HEK293 (cell line): ENCODE results near the gene NUCB2.

Experiments used
- FEZF1 ChIP-seq: fragments of 450-650 bp; formaldehyde crosslinking; IDR thresholded peaks from 2 replicates; pipeline ENCODE4 v1.5.1; 2016; ENCODE audit warnings: missing biosample characterization, missing genetic modification characterization
- GFI1B ChIP-seq: fragments of 450-650 bp; formaldehyde crosslinking; IDR thresholded peaks from 2 replicates; pipeline ENCODE4 v1.5.1; 2016; ENCODE audit warnings: missing biosample characterization, missing genetic modification characterization
- GLI4 ChIP-seq: fragments of 450-650 bp; formaldehyde crosslinking; IDR thresholded peaks from 2 replicates; pipeline ENCODE4 v1.5.1; 2016; ENCODE audit warnings: missing biosample characterization, missing genetic modification characterization
- KLF7 ChIP-seq: fragments of 450-650 bp; formaldehyde crosslinking; IDR thresholded peaks from 2 replicates; pipeline ENCODE4 v1.5.1; 2016; ENCODE audit warnings: missing biosample characterization, missing genetic modification characterization, borderline replicate concordance
- KLF8 ChIP-seq: fragments of 450-650 bp; formaldehyde crosslinking; IDR thresholded peaks from 2 replicates; pipeline ENCODE4 v1.5.1; 2016; ENCODE audit warnings: missing biosample characterization, missing genetic modification characterization
- MEIS1 ChIP-seq: sonication (generic); formaldehyde crosslinking; IDR thresholded peaks from 2 replicates; pipeline ENCODE4 v1.8.1; 2022; ENCODE audit warnings: missing genetic modification reagents, mild to moderate bottlenecking, borderline replicate concordance
- MYNN ChIP-seq: fragments of 450-650 bp; formaldehyde crosslinking; IDR thresholded peaks from 2 replicates; pipeline ENCODE4 v1.5.1; 2016; ENCODE audit warnings: missing biosample characterization, missing genetic modification characterization, borderline replicate concordance
- OVOL3 ChIP-seq: fragments of 450-650 bp; formaldehyde crosslinking; IDR thresholded peaks from 2 replicates; pipeline ENCODE4 v1.5.1; 2016; ENCODE audit warnings: missing biosample characterization, missing genetic modification characterization
- SALL2 ChIP-seq: fragments of 450-650 bp; formaldehyde crosslinking; IDR thresholded peaks from 2 replicates; pipeline ENCODE4 v1.5.0; 2017; ENCODE audit warnings: missing biosample characterization, mild to moderate bottlenecking, missing genetic modification characterization, borderline replicate concordance
- SCRT1 ChIP-seq: fragments of 450-650 bp; formaldehyde crosslinking; IDR thresholded peaks from 2 replicates; pipeline ENCODE4 v1.5.1; 2016; ENCODE audit warnings: missing biosample characterization, missing genetic modification characterization, borderline replicate concordance
- SCRT2 ChIP-seq: fragments of 450-650 bp; formaldehyde crosslinking; IDR thresholded peaks from 2 replicates; pipeline ENCODE4 v1.5.1; 2016; ENCODE audit warnings: missing biosample characterization, missing genetic modification characterization
- TRIM28 ChIP-seq: IDR thresholded peaks from 2 replicates; pipeline ENCODE4 v1.6.1; 2011; ENCODE audit warnings: low read length, control low read depth, borderline replicate concordance
- YY1 ChIP-seq: fragments of 450-650 bp; formaldehyde crosslinking; IDR thresholded peaks from 2 replicates; pipeline ENCODE4 v1.5.1; 2018; ENCODE audit warnings: missing biosample characterization, missing genetic modification characterization
- ZBTB17 ChIP-seq: fragments of 450-650 bp; formaldehyde crosslinking; IDR thresholded peaks from 2 replicates; pipeline ENCODE4 v1.5.1; 2016; ENCODE audit warnings: missing biosample characterization, missing genetic modification characterization
- ZBTB20 ChIP-seq: fragments of 450-650 bp; formaldehyde crosslinking; IDR thresholded peaks from 2 replicates; pipeline ENCODE4 v1.5.1; 2016; ENCODE audit warnings: missing biosample characterization, missing genetic modification characterization
- ZNF10 ChIP-seq: fragments of 450-650 bp; formaldehyde crosslinking; IDR thresholded peaks from 2 replicates; pipeline ENCODE4 v1.5.1; 2017; ENCODE audit warnings: missing biosample characterization, missing genetic modification characterization
- ZNF114 ChIP-seq: fragments of 450-650 bp; formaldehyde crosslinking; IDR thresholded peaks from 2 replicates; pipeline ENCODE4 v1.5.0; 2017; ENCODE audit warnings: missing biosample characterization, missing genetic modification characterization
- ZNF175 ChIP-seq: fragments of 450-650 bp; formaldehyde crosslinking; IDR thresholded peaks from 2 replicates; pipeline ENCODE4 v1.5.1; 2016; ENCODE audit warnings: missing biosample characterization, missing genetic modification characterization
- ZNF202 ChIP-seq: fragments of 450-650 bp; formaldehyde crosslinking; IDR thresholded peaks from 2 replicates; pipeline ENCODE4 v1.5.1; 2016; ENCODE audit warnings: missing biosample characterization, missing genetic modification characterization, borderline replicate concordance
- ZNF23 ChIP-seq: fragments of 450-650 bp; formaldehyde crosslinking; IDR thresholded peaks from 2 replicates; pipeline ENCODE4 v1.5.1; 2016; ENCODE audit warnings: missing biosample characterization, missing genetic modification characterization, borderline replicate concordance
- ZNF324 ChIP-seq: fragments of 450-650 bp; formaldehyde crosslinking; IDR thresholded peaks from 2 replicates; pipeline ENCODE4 v1.5.1; 2016; ENCODE audit warnings: missing biosample characterization, missing genetic modification characterization
- ZNF335 ChIP-seq: fragments of 450-650 bp; formaldehyde crosslinking; conservative IDR thresholded peaks from 2 replicates; pipeline ENCODE4 v1.5.1; 2016; ENCODE audit warnings: missing biosample characterization, missing genetic modification characterization
- ZNF341 ChIP-seq: fragments of 450-650 bp; formaldehyde crosslinking; IDR thresholded peaks from 2 replicates; pipeline ENCODE4; 2016; ENCODE audit warnings: low read depth, missing biosample characterization, missing genetic modification characterization
- ZNF394 ChIP-seq: fragments of 450-650 bp; formaldehyde crosslinking; IDR thresholded peaks from 2 replicates; pipeline ENCODE4 v1.5.1; 2016; ENCODE audit warnings: missing biosample characterization, missing genetic modification characterization, mild to moderate bottlenecking, moderate library complexity, borderline replicate concordance
- ZNF473 ChIP-seq: fragments of 450-650 bp; formaldehyde crosslinking; IDR thresholded peaks from 2 replicates; pipeline ENCODE4 v1.5.1; 2017; ENCODE audit warnings: missing biosample characterization, missing genetic modification characterization
- ZNF510 ChIP-seq: fragments of 450-650 bp; formaldehyde crosslinking; IDR thresholded peaks from 2 replicates; pipeline ENCODE4 v1.5.1; 2018; ENCODE audit warnings: mild to moderate bottlenecking, missing genetic modification characterization, missing biosample characterization; ENCODE audit not compliant: insufficient replicate concordance
- ZNF529 ChIP-seq: fragments of 450-650 bp; formaldehyde crosslinking; IDR thresholded peaks from 2 replicates; pipeline ENCODE4 v1.5.1; 2017; ENCODE audit warnings: missing genetic modification characterization, missing biosample characterization; ENCODE audit not compliant: insufficient replicate concordance
- ZNF571 ChIP-seq: fragments of 450-650 bp; formaldehyde crosslinking; IDR thresholded peaks from 2 replicates; pipeline ENCODE4 v1.5.0; 2017; ENCODE audit warnings: missing biosample characterization, missing genetic modification characterization
- ZNF585B ChIP-seq: fragments of 450-650 bp; formaldehyde crosslinking; IDR thresholded peaks from 2 replicates; pipeline ENCODE4 v1.5.1; 2016; ENCODE audit warnings: missing biosample characterization, missing genetic modification characterization
- ZNF600 ChIP-seq: fragments of 450-650 bp; formaldehyde crosslinking; IDR thresholded peaks from 2 replicates; pipeline ENCODE4 v1.5.1; 2016; ENCODE audit warnings: missing biosample characterization, missing genetic modification characterization
- ZNF610 ChIP-seq: fragments of 450-650 bp; formaldehyde crosslinking; IDR thresholded peaks from 2 replicates; pipeline ENCODE4 v1.5.1; 2016; ENCODE audit warnings: missing biosample characterization, missing genetic modification characterization, borderline replicate concordance
- ZNF621 ChIP-seq: fragments of 450-650 bp; formaldehyde crosslinking; IDR thresholded peaks from 2 replicates; pipeline ENCODE4 v1.5.1; 2017; ENCODE audit warnings: missing biosample characterization, missing genetic modification characterization
- ZNF624 ChIP-seq: fragments of 450-650 bp; formaldehyde crosslinking; IDR thresholded peaks from 2 replicates; pipeline ENCODE4 v1.5.1; 2017; ENCODE audit warnings: missing biosample characterization, missing genetic modification characterization
- ZNF76 ChIP-seq: fragments of 450-650 bp; formaldehyde crosslinking; IDR thresholded peaks from 2 replicates; pipeline ENCODE4; 2016; ENCODE audit warnings: low read depth, missing biosample characterization, missing genetic modification characterization, borderline replicate concordance
- ZSCAN30 ChIP-seq: fragments of 450-650 bp; IDR thresholded peaks from 2 replicates; pipeline ENCODE4 v1.5.1; 2018; ENCODE audit warnings: missing biosample characterization, mild to moderate bottlenecking, missing genetic modification characterization, moderate library complexity
- ZXDB ChIP-seq: fragments of 450-650 bp; formaldehyde crosslinking; IDR thresholded peaks from 2 replicates; pipeline ENCODE4 v1.5.1; 2016; ENCODE audit warnings: missing biosample characterization, missing genetic modification characterization
- TF ChIP-seq, protein P1 (sequence below): fragments of 450-650 bp; formaldehyde crosslinking; IDR thresholded peaks from 2 replicates; pipeline ENCODE4 v1.5.1; 2016; ENCODE audit warnings: missing biosample characterization, missing genetic modification characterization
- TF ChIP-seq, protein P2 (sequence below): fragments of 450-650 bp; formaldehyde crosslinking; IDR thresholded peaks from 2 replicates; pipeline ENCODE4 v1.5.1; 2016; ENCODE audit warnings: missing biosample characterization, missing genetic modification characterization
- TF ChIP-seq, protein P3 (sequence below): fragments of 450-650 bp; IDR thresholded peaks from 2 replicates; pipeline ENCODE4 v1.5.1; 2018; ENCODE audit warnings: missing biosample characterization, mild to moderate bottlenecking, missing genetic modification characterization

Gene NUCB2

DNA sequence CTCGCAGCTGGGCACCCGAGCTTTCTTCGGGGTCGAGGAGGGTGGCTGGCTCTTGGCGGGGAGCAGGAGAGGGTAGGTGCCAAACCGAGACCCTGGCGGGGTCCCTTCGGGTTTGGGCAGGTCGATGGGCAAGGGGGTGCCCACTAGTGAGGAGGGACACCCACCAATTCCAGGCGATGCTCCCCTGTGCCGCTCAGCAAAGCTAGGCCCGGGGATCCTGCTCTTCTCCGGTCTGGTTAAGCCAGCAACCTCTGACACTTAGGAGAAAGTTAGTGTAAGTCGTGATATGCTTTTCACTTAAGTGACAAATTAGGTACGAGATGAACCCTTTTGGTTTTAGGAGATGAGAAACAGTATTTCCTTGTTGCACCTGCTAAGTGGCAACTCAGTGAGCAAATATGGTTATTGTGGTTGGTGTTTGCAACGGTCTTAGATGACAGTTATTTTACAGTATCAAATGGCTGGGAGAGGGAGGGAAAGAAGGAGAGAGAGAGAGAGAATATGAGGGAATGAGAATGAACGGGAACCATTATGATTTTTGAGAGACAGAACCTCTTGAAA, 565 bp downstream of the NUCB2 start (continued):
- TF ChIP-seq, protein P1, sequence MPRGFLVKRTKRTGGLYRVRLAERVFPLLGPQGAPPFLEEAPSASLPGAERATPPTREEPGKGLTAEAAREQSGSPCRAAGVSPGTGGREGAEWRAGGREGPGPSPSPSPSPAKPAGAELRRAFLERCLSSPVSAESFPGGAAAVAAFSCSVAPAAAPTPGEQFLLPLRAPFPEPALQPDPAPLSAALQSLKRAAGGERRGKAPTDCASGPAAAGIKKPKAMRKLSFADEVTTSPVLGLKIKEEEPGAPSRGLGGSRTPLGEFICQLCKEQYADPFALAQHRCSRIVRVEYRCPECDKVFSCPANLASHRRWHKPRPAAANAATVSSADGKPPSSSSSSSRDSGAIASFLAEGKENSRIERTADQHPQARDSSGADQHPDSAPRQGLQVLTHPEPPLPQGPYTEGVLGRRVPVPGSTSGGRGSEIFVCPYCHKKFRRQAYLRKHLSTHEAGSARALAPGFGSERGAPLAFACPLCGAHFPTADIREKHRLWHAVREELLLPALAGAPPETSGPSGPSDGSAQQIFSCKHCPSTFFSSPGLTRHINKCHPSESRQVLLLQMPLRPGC (tag by site-specific recombination): no peak
- TF ChIP-seq ZNF600 (no peak), ZNF335 (tag by site-specific recombination) (peak; percentile 43), ZNF114 (no peak), ZNF324 (tag by site-specific recombination) (0 out of 2 replicates have a peak, but pooled peaks have one; percentile 40), ZNF175 (tag by site-specific recombination) (no peak), ZNF510 (tag by site-specific recombination) (no peak), ZNF341 (tag by site-specific recombination) (no peak; the same call in 1 of the 2 replicates), ZNF571 (tag by site-specific recombination) (no peak), OVOL3 (tag by site-specific recombination) (peak; percentile 97), TRIM28 (peak; percentile 47; the same call in 1 of the 2 replicates), ZNF529 (no peak), MEIS1 (CRISPR knock-in tag) (no peak), SALL2 (tag by site-specific recombination) (no peak), MYNN (no peak), ZNF621 (tag by site-specific recombination) (no peak), ZNF23 (no peak), ZNF10 (tag by site-specific recombination) (0 out of 2 replicates have a peak, but pooled peaks have one; percentile 36), ZNF76 (tag by site-specific recombination) (no peak), ZNF202 (no peak), FEZF1 (tag by site-specific recombination) (peak; percentile 58), KLF8 (tag by site-specific recombination) (no peak), YY1 (tag by site-specific recombination) (no peak), GFI1B (no peak), ZBTB17 (tag by site-specific recombination) (no peak), ZNF610 (tag by site-specific recombination) (no peak), ZNF394 (tag by site-specific recombination) (0 out of 2 replicates have a peak, but pooled peaks have one; percentile 35), ZBTB20 (tag by site-specific recombination) (peak; percentile 36; the same call in 1 of the 2 replicates), ZNF624 (tag by site-specific recombination) (no peak), ZNF473 (tag by site-specific recombination) (no peak), ZXDB (tag by site-specific recombination) (no peak), ZSCAN30 (tag by site-specific recombination) (no peak), GLI4 (tag by site-specific recombination) (no peak), ZNF585B (tag by site-specific recombination) (no peak), KLF7 (no peak), SCRT2 (no peak), SCRT1 (tag by site-specific recombination) (no peak)
- TF ChIP-seq, protein P2, sequence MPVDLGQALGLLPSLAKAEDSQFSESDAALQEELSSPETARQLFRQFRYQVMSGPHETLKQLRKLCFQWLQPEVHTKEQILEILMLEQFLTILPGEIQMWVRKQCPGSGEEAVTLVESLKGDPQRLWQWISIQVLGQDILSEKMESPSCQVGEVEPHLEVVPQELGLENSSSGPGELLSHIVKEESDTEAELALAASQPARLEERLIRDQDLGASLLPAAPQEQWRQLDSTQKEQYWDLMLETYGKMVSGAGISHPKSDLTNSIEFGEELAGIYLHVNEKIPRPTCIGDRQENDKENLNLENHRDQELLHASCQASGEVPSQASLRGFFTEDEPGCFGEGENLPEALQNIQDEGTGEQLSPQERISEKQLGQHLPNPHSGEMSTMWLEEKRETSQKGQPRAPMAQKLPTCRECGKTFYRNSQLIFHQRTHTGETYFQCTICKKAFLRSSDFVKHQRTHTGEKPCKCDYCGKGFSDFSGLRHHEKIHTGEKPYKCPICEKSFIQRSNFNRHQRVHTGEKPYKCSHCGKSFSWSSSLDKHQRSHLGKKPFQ (tag by site-specific recombination): no peak
- TF ChIP-seq, protein P3, sequence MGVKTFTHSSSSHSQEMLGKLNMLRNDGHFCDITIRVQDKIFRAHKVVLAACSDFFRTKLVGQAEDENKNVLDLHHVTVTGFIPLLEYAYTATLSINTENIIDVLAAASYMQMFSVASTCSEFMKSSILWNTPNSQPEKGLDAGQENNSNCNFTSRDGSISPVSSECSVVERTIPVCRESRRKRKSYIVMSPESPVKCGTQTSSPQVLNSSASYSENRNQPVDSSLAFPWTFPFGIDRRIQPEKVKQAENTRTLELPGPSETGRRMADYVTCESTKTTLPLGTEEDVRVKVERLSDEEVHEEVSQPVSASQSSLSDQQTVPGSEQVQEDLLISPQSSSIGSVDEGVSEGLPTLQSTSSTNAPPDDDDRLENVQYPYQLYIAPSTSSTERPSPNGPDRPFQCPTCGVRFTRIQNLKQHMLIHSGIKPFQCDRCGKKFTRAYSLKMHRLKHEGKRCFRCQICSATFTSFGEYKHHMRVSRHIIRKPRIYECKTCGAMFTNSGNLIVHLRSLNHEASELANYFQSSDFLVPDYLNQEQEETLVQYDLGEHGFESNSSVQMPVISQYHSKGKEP: no peak
